ENCODE data around the gene EIF1AD.

EIF1AD gene

GRCh38 chr11:66004186-66004585 lies 2.2 kb upstream of the EIF1AD start:
- DNase-seq (ENCODE audit: low spot score): no peak

GRCh38 chr11:66003291-66003690 lies 1.3 kb upstream of the EIF1AD start:
- no peak for DNase-seq (ENCODE audit: low spot score)

GRCh38 chr11:66002648-66003225 lies 780 bp upstream of the EIF1AD start:
- peak; percentile 56 for DNase-seq (ENCODE audit: low spot score)

- DNase-seq (ENCODE audit: low spot score): no peak
Observed at GRCh38 chr11:65997286-65997685, 4.7 kb downstream of the EIF1AD start.

- no peak for DNase-seq (ENCODE audit: low spot score)
Observed at GRCh38 chr11:65992056-65992455, 9.9 kb downstream of the EIF1AD start.

GRCh38 chr11:65988791-65989592 lies 13.0 kb downstream of the EIF1AD start:
- peak; percentile 90 for DNase-seq (ENCODE audit: low spot score)

GRCh38 chr11:65987336-65987735 lies 14.6 kb downstream of the EIF1AD start:
- DNase-seq (ENCODE audit: low spot score): no peak

- DNase-seq (ENCODE audit: low spot score): no peak
Observed at GRCh38 chr11:65983589-65983987, 18.4 kb downstream of the EIF1AD start.

GRCh38 chr11:65982824-65983588 lies 19.0 kb downstream of the EIF1AD start:
- DNase-seq (ENCODE audit: low spot score): no peak

GRCh38 chr11:65981972-65982823 lies 19.8 kb downstream of the EIF1AD start:
- no peak for DNase-seq (ENCODE audit: low spot score)

- no peak for DNase-seq (ENCODE audit: low spot score)
Observed at GRCh38 chr11:65981101-65981740, 20.7 kb downstream of the EIF1AD start.

GRCh38 chr11:65979261-65979759 lies 22.6 kb downstream of the EIF1AD start:
- DNase-seq (ENCODE audit: low spot score): no peak

GRCh38 chr11:65978391-65979238 lies 23.3 kb downstream of the EIF1AD start:
- no peak for DNase-seq (ENCODE audit: low spot score)

GRCh38 chr11:65977621-65978390 lies 24.2 kb downstream of the EIF1AD start:
- no peak for DNase-seq (ENCODE audit: low spot score)

- no peak for DNase-seq (ENCODE audit: low spot score)
Observed at GRCh38 chr11:65976216-65977176, 25.5 kb downstream of the EIF1AD start.

GRCh38 chr11:65975771-65976170 lies 26.2 kb downstream of the EIF1AD start:
- DNase-seq (ENCODE audit: low spot score): no peak

- DNase-seq (ENCODE audit: low spot score): no peak
Observed at GRCh38 chr11:65973439-65974110, 28.4 kb downstream of the EIF1AD start.

- DNase-seq (ENCODE audit: low spot score): no peak
Observed at GRCh38 chr11:65972116-65972515, 29.8 kb downstream of the EIF1AD start.

All from LoVo (cell line).